NK-92 treated with Interleukin-12 subunit alpha and Interleukin-12 subunit beta, amount 100 ng/mL, for 24 hours (cell line): ENCODE measurements around the gene PLEKHB2.
A peak's percentile ranks its signal among the peaks of the same experiment; 100 is the strongest.
"Not testable (repeated sequence)": the region's sequence is repeated elsewhere in the genome, so short reads cannot be mapped to it uniquely, and the experiment has no call there.

Source experiments
- DNase-seq: peaks from one replicate; lab custom pipeline; 2025; lab: John Stamatoyannopoulos, UW

The PLEKHB2 gene, protein sequence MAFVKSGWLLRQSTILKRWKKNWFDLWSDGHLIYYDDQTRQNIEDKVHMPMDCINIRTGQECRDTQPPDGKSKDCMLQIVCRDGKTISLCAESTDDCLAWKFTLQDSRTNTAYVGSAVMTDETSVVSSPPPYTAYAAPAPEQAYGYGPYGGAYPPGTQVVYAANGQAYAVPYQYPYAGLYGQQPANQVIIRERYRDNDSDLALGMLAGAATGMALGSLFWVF

DNA sequence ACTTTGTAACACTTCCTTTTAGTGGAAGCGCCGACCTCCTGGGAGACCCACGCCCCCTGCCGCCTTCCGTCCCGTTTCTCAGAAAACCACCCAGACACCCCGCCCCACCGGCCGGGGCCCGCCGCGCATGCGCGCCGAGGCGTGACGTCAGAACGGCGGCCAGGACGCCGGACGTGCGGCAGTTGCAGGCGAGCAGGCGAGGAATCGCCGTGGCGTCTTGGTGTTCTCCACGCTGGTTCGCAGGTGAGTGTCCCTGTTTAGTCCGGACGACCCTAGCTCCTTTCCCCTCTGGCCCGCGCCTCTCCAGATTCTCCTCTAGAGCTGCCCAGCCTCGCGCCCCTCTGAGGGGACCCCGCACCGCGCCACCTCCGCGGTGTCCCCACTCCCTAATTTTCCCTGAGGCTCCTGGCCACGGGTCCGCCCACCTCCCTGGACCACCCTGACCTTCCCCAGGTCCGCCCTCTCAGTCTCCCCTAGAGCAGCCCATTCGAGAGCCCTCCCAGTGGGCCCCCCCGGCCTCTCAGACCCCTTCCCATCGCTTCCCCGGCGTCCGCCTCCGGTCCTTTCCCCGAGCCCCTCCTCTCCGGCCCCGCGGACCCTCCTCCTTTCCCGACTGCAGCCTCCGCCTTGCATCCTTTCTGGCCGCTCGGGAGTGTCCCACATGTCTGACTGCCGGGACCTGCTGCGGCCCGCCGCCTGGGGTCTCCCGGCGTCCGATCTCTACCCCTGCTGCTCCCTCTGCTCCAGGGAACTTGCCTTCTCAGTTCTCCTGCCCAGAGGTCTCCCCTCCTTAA is at the start of gene PLEKHB2:
Gene PLEKHB2, plus strand, starts transcription at position 181 of the 794 bp plus-strand sequence. CDS start 15,606 bp downstream, outside the sequence.
- peak; percentile 85 for DNase-seq

GRCh38 chr2:131056204-131056931 is 48.8 kb upstream of the PLEKHB2 start:
- no peak for DNase-seq

GRCh38 chr2:131056932-131057287 is 48.2 kb upstream of the PLEKHB2 start:
- DNase-seq, result no peak

GRCh38 chr2:131058214-131058843 is 46.8 kb upstream of the PLEKHB2 start:
- DNase-seq, result no peak

GRCh38 chr2:131058920-131059319 is 46.2 kb upstream of the PLEKHB2 start:
- DNase-seq, result no peak

DNA sequence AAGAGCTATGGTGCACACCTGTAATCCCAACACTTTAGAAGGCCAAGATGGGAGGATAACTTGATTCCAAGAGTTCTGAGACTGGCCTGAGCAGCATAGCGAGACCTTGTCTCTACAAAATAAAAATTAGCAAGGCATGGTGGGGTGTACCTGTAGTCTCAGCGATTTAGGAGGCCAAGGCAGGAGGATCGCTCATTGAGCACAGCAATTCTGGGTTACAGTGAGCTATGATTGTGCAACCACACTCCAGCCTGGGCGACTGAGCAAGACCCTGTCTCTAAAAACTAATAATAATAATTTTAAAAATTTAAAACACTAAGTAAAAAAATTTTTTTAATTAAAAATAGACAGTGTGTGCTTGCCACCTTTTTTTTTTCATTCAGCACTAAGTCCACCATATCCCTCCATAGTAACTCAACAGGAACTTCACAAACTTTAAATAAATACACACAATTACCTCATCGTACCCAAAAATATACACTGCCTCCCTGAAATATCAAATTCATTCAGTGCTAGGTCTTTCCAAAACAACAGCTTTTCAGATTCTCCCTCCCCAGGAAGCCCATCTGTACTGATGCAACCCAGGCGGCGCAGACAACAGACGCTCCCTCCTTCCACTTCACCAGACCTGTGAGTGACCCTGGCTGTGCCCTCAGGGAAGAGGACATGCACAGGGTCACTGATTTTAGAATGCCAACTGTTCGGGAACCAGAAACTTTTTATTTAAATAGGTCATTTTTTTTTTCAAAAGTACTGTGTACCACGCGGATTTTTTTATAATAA is 41.4 kb upstream of the PLEKHB2 start:
- DNase-seq, result no peak

DNA sequence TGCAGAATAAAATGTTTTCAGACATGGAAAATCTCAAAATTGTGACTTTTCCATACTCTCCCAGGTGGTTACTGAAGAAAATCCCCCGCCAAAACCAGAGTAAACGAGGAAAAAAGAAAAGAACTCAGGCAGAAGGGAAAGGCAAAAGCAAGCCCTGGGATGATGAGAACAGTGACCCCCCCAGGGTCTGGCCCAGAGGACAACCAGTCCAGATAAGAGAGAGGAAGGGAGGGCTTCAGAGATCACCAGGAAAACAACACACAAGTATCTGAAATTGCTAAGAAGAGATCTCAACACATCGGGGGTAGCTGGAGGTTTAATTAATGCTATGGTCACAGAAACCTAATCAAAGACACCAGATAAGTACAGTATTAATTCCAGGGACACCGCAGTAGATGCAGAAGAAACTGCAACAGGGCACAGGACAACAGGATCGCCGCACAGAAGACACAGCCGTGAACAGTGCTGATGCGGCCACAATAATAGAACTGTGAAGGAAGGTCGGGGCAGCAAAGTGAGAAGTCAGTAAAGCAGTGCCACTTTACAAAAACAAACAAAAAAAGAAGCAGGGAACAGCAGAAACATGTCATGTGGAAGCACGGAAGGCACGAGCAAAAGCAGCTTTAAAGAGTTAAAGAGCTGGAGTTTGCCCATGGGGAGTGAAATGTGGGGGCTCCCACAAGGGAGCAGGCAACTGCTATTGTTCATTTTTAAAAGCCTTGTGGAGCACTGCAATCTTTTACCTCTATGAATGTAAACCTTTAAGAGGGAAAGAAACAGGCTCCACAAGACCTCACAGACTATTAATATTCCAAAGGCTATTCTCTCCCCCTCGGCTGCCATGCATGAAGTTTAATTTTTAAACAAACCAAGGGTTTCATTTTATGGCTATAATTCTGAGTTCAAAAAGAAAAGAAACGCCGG is 40.3 kb upstream of the PLEKHB2 start:
- no peak for DNase-seq

GRCh38 chr2:131067465-131068125 is 37.5 kb upstream of the PLEKHB2 start:
- DNase-seq, result no peak

DNA sequence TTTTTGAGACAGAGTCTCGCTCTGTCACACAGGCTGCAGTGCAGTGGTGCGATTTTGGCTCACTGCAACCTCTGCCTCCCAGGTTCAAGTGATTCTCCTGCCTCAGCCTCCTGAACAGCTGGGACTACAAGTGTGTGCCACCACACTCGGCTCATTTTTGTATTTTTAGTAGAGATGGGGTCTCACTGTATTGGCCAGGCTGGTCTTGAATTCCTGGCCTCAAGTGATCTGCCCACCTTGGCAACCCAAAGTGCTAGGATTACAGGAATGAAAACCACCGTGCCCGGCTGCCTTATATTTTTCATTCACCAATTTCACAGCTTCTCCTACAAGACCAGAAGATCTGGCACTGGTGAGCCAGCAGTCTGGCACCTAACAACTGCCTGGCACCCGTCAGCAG is 37.0 kb upstream of the PLEKHB2 start:
- not testable (repeated sequence) for DNase-seq

DNA sequence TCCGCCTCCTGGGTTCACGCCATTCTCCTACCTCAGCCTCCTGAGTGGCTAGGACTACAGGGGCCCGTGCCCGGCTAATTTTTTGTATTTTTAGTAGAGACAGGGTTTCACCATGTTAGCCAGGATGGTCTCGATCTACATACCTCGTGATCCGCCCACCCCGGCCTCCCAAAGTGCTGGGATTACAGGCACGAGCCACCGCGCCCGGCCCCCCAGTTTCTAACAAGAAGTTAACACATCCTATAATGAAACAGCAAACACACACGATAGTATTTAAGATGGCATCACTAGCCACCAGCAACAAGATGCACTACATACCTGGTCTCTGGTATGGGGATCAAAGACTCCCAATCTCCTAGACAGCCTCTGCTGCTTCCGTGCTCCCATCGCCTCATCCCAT is 29.6 kb upstream of the PLEKHB2 start:
- not testable (repeated sequence) for DNase-seq

DNA sequence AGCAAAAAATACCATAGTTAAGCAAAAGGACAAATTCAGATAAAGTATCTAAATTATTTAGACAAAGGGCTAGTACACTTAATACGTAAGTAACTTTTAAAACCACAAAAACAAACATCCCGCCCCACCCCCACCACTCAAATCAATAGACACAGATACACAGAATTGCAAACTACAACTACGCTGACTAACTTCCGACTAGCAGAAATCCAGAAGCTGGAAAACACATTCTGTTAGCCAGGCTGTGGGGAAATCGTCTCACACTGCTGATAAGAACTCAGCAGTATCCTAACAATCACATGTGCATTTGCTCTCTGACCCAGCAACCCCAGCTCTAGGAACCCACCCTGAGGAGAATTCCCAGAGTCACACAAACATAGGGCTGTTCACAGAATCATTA is 28.4 kb upstream of the PLEKHB2 start:
- no peak for DNase-seq

DNA sequence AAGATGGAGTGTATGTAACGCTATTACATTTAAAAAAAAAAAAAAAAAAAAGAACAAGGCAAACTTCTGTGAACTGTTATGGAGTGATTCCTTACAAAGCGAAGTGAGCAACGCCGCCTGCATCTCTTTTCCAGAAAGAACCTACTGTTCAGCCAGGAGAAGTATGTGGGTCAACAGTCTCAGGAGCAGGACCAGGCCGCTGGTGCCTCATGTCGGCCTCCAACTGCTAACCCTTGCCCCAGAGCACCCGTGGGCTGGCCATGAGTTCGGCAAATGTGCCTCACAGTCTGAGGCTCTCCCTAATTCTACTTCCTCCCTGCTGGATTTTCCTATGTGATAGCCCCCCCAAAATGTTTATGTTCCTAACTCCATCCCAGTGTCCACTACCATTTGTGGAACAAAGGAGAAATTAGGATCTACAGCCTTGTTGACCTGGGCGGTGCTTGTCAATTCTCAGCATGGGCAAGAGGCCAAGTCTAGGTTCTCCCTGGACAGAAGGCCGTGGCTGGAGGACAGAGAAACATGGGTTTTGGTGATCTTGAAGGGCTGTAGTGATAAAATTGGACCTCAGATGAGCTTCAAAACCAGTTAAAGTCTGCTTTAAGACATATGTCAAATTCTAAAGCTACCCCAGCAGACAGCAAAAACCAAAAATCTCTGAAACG is 27.8 kb upstream of the PLEKHB2 start:
- no peak for DNase-seq

GRCh38 chr2:131077966-131078365 is 27.2 kb upstream of the PLEKHB2 start:
- no peak for DNase-seq

GRCh38 chr2:131079931-131080330 is 25.2 kb upstream of the PLEKHB2 start:
- not testable (repeated sequence) for DNase-seq

DNA sequence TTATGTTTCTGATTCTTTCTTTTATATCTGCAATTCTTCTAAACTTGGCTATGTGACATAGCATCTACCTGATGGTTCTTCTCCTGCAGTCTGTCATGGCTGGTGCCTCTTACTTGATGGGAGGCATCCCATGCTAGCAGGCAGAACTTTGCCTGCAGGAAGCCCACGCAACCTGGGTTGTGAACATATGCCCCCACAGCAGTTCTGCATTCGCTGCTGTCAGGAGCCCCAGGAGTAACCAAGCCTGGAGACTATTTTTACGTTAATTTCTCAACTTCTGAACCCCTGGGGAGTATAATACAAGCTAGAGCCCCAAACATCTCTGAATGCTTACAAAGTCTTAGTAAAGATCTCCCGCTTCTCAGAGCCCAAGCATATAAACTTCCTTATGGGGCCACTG is 23.9 kb upstream of the PLEKHB2 start:
- no peak for DNase-seq

DNA sequence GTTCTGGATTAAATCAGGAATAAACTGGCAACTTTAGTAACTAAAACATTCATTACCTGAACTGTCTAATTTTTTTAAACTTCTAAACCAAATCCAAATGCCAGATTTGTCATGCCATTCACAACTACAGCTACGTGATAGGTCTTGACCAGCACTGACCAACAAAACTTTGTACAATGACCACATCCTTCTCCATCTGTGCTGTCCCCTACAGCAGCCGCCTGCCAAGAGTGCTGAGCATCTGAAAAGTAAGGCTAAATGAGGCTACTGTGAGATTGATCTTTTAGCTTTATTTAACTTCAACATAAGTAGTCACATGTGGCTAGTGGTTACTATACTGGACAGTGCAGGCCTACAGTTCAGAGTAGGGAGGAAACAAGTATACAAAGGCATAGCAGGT is 19.5 kb upstream of the PLEKHB2 start:
- no peak for DNase-seq

DNA sequence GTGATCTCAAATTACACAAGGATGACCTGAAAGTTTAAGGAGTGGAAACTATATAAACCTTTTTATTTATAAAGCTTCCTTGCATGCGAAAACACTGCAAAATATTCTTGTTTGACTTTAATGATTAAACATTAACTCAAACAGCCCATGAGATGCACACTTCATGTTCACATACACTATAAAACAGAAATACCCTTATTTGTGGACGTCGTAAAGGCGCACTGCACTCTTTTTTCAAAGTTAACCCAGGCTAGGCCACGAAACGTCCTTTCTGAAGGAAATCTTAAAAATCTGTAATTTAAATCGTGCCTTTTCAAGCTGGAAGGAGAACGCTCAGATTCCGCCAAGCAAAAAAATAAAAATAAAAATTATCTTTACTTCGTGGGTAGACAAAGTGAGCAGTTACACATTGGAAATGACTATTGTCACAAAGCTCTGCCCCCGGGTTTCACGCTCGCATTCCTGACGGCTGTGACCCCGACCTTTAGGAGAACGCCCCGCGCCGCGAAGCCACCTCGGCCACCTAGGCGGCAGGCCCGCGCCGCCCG is 12.6 kb upstream of the PLEKHB2 start:
- no peak for DNase-seq

- peak; percentile 76 for DNase-seq
These were observed 12.0 kb upstream of the PLEKHB2 start, which contains the start of gene FAM168B for GRCh38 chr2:131093006-131093695. Gene FAM168B (minus strand): TSS chr2:131093460. CDS start chr2:131082646, 10,814 bp downstream.
